HEK293 (cell line): ENCODE measurements around the gene CABLES2.

ENCODE experiments used
- CTCF ChIA-PET: fragments of 350-600 bp; formaldehyde crosslinking; extraction: SDS; loops from one replicate; lab custom pipeline; 2021; ENCODE audit warnings: antibody characterized with exemption; lab: Yijun Ruan, JAX
- POLR2A ChIA-PET: fragments of 300-600 bp; formaldehyde crosslinking; extraction: SDS; loops from one replicate; lab custom pipeline; 2020; ENCODE audit warnings: antibody characterized with exemption, inconsistent platforms; lab: Yijun Ruan, JAX
- H3K27ac ChIP-seq: fragments of 200-500 bp; sonication (Bioruptor generic); 2 replicates; pipeline ENCODE4 v1.5.1; 2014; ENCODE audit warnings: low read depth, low read length, control low read depth, inconsistent platforms; ENCODE audit errors: extremely low read depth
- H3K36me3 ChIP-seq, 2 experiments: fragments of 200-500 bp in 1 of 2; sonication (Bioruptor generic) in 1 of 2; 1 replicate in 1 of 2; 2 replicates in 1 of 2; pipeline ENCODE4 v1.5.1; 2014 to 2017; ENCODE audit warnings: inconsistent platforms in 2 of 2, low read length in 2 of 2; ENCODE audit not compliant: control insufficient read depth in 2 of 2, insufficient read depth in 1 of 2
- H3K4me1 ChIP-seq: fragments of 200-500 bp; sonication (Bioruptor generic); 2 replicates; pipeline ENCODE4 v1.5.1; 2014; ENCODE audit warnings: mild to moderate bottlenecking, low read length, inconsistent platforms; ENCODE audit not compliant: control insufficient read depth, insufficient read depth
- H3K4me3 ChIP-seq: 2 replicates; pipeline ENCODE4 v1.5.1; 2011; ENCODE audit warnings: low read depth, mild to moderate bottlenecking, control low read depth, low read length, moderate library complexity
- H3K9me3 ChIP-seq: fragments of 200-500 bp; sonication (Bioruptor generic); 2 replicates; pipeline ENCODE4 v1.5.1; 2014; ENCODE audit warnings: low read depth, low read length, inconsistent platforms; ENCODE audit not compliant: control insufficient read depth, insufficient read depth
- SCRT2 ChIP-seq: fragments of 450-650 bp; formaldehyde crosslinking; IDR thresholded peaks from 2 replicates; pipeline ENCODE4 v1.5.1; 2016; ENCODE audit warnings: missing biosample characterization, missing genetic modification characterization
- SP7 ChIP-seq: fragments of 450-650 bp; formaldehyde crosslinking; IDR thresholded peaks from 2 replicates; pipeline ENCODE4 v1.5.1; 2016; ENCODE audit warnings: missing biosample characterization, missing genetic modification characterization
- TRIM28 ChIP-seq: IDR thresholded peaks from 2 replicates; pipeline ENCODE4 v1.6.1; 2011; ENCODE audit warnings: low read length, control low read depth, borderline replicate concordance
- ZBTB6 ChIP-seq: fragments of 450-650 bp; formaldehyde crosslinking; IDR thresholded peaks from 2 replicates; pipeline ENCODE4 v1.5.1; 2017; ENCODE audit warnings: missing biosample characterization, missing genetic modification characterization
- ZBTB8A ChIP-seq: fragments of 450-650 bp; formaldehyde crosslinking; IDR thresholded peaks from 2 replicates; pipeline ENCODE4 v1.5.1; 2016; ENCODE audit warnings: missing biosample characterization, missing genetic modification characterization
- ZNF174 ChIP-seq: fragments of 450-650 bp; formaldehyde crosslinking; IDR thresholded peaks from 2 replicates; pipeline ENCODE4 v1.5.0; 2017; ENCODE audit warnings: missing biosample characterization, mild to moderate bottlenecking, missing genetic modification characterization
- ZNF394 ChIP-seq: fragments of 450-650 bp; formaldehyde crosslinking; IDR thresholded peaks from 2 replicates; pipeline ENCODE4 v1.5.1; 2016; ENCODE audit warnings: missing biosample characterization, missing genetic modification characterization, mild to moderate bottlenecking, moderate library complexity, borderline replicate concordance
- ZNF670 ChIP-seq: fragments of 450-650 bp; formaldehyde crosslinking; IDR thresholded peaks from 2 replicates; pipeline ENCODE4 v1.5.1; 2016; ENCODE audit warnings: missing biosample characterization, missing genetic modification characterization, low read depth
- TF ChIP-seq, protein P1 (sequence below): fragments of 450-650 bp; formaldehyde crosslinking; IDR thresholded peaks from 2 replicates; pipeline ENCODE4 v1.5.1; 2016; ENCODE audit warnings: missing biosample characterization, missing genetic modification characterization, borderline replicate concordance
- TF ChIP-seq, protein P2 (sequence below): fragments of 450-650 bp; formaldehyde crosslinking; IDR thresholded peaks from 2 replicates; pipeline ENCODE4 v1.5.1; 2016; ENCODE audit warnings: missing biosample characterization, missing genetic modification characterization
- TF ChIP-seq, protein P3 (sequence below): fragments of 450-650 bp; formaldehyde crosslinking; IDR thresholded peaks from 2 replicates; pipeline ENCODE4 v1.5.1; 2017; ENCODE audit warnings: missing biosample characterization, missing genetic modification characterization

CABLES2 gene

DNA sequence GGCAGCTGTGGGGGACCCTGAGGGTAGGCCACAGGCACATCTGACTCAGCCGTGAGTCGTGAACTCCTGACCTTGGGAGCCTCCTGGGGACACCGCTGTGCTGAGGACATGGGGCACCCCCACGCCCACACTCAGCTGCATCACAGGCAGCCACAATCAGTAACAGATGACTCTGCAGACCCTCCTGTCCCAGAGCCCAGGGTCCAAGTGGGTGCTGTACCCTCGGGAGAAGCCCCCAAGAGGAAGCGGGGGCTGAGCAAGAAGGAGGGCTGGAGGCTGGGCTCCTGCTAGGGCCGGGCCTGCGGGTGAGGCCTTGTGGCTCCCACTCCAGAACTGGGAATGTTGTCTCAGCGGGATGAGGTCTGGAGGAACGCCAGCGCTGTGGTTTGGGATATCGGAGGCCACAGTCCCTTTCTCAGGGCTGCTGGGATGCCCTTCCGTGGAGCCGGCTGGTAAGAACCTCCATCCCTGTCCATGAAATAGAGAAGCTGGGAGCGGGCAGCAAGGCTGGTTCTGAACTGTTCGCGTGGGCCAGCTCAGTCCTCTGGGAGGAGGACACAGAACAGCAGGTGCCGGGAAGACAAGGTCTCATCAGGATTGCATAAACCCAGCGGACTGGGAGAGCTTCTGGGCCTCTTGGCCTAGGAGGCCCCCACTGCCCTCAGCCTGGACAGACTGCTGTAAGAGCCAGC, 36.8 kb downstream of the CABLES2 start (continued):
- TF ChIP-seq, protein P1, sequence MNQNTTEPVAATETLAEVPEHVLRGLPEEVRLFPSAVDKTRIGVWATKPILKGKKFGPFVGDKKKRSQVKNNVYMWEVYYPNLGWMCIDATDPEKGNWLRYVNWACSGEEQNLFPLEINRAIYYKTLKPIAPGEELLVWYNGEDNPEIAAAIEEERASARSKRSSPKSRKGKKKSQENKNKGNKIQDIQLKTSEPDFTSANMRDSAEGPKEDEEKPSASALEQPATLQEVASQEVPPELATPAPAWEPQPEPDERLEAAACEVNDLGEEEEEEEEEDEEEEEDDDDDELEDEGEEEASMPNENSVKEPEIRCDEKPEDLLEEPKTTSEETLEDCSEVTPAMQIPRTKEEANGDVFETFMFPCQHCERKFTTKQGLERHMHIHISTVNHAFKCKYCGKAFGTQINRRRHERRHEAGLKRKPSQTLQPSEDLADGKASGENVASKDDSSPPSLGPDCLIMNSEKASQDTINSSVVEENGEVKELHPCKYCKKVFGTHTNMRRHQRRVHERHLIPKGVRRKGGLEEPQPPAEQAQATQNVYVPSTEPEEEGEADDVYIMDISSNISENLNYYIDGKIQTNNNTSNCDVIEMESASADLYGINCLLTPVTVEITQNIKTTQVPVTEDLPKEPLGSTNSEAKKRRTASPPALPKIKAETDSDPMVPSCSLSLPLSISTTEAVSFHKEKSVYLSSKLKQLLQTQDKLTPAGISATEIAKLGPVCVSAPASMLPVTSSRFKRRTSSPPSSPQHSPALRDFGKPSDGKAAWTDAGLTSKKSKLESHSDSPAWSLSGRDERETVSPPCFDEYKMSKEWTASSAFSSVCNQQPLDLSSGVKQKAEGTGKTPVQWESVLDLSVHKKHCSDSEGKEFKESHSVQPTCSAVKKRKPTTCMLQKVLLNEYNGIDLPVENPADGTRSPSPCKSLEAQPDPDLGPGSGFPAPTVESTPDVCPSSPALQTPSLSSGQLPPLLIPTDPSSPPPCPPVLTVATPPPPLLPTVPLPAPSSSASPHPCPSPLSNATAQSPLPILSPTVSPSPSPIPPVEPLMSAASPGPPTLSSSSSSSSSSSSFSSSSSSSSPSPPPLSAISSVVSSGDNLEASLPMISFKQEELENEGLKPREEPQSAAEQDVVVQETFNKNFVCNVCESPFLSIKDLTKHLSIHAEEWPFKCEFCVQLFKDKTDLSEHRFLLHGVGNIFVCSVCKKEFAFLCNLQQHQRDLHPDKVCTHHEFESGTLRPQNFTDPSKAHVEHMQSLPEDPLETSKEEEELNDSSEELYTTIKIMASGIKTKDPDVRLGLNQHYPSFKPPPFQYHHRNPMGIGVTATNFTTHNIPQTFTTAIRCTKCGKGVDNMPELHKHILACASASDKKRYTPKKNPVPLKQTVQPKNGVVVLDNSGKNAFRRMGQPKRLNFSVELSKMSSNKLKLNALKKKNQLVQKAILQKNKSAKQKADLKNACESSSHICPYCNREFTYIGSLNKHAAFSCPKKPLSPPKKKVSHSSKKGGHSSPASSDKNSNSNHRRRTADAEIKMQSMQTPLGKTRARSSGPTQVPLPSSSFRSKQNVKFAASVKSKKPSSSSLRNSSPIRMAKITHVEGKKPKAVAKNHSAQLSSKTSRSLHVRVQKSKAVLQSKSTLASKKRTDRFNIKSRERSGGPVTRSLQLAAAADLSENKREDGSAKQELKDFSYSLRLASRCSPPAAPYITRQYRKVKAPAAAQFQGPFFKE: no peak
- no peak for TF ChIP-seq ZNF670 (tag by site-specific recombination)
- no peak for TF ChIP-seq SP7 (tag by site-specific recombination)
- TF ChIP-seq, protein P2, sequence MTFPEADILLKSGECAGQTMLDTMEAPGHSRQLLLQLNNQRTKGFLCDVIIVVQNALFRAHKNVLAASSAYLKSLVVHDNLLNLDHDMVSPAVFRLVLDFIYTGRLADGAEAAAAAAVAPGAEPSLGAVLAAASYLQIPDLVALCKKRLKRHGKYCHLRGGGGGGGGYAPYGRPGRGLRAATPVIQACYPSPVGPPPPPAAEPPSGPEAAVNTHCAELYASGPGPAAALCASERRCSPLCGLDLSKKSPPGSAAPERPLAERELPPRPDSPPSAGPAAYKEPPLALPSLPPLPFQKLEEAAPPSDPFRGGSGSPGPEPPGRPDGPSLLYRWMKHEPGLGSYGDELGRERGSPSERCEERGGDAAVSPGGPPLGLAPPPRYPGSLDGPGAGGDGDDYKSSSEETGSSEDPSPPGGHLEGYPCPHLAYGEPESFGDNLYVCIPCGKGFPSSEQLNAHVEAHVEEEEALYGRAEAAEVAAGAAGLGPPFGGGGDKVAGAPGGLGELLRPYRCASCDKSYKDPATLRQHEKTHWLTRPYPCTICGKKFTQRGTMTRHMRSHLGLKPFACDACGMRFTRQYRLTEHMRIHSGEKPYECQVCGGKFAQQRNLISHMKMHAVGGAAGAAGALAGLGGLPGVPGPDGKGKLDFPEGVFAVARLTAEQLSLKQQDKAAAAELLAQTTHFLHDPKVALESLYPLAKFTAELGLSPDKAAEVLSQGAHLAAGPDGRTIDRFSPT (tag by site-specific recombination): no peak

- peak overlapping the region; percentile 57; the same call in 1 of the 2 replicates for H3K27ac ChIP-seq
- H3K4me3 ChIP-seq: no peak overlapping the region
- POLR2A ChIA-PET: interaction anchor here (1.4 to 3.6 kb wide), 3 partner anchors 13 to 17 kb away, joined by 3 to 14 read pairs (median 14); partner anchors contain the start of gene RPS21
- H3K4me1 ChIP-seq: peaks cover 34% of the 10 kb centered on the region
- TF ChIP-seq ZBTB6 (tag by site-specific recombination): peak; percentile 67; the same call in 1 of the 2 replicates
- TF ChIP-seq ZNF394: 0 out of 2 replicates have a peak, but pooled peaks have one; percentile 5
- no peak for TF ChIP-seq ZNF174 (tag by site-specific recombination)
- TF ChIP-seq ZBTB8A (tag by site-specific recombination): no peak
- TF ChIP-seq TRIM28: no peak
- TF ChIP-seq, protein P3, sequence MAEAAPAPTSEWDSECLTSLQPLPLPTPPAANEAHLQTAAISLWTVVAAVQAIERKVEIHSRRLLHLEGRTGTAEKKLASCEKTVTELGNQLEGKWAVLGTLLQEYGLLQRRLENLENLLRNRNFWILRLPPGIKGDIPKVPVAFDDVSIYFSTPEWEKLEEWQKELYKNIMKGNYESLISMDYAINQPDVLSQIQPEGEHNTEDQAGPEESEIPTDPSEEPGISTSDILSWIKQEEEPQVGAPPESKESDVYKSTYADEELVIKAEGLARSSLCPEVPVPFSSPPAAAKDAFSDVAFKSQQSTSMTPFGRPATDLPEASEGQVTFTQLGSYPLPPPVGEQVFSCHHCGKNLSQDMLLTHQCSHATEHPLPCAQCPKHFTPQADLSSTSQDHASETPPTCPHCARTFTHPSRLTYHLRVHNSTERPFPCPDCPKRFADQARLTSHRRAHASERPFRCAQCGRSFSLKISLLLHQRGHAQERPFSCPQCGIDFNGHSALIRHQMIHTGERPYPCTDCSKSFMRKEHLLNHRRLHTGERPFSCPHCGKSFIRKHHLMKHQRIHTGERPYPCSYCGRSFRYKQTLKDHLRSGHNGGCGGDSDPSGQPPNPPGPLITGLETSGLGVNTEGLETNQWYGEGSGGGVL (tag by site-specific recombination): no peak
- TF ChIP-seq SCRT2: 0 out of 2 replicates have a peak, but pooled peaks have one; percentile 26
- no peaks in the 10 kb centered on the region for H3K9me3 ChIP-seq
- CTCF ChIA-PET: interaction anchor here (0.6 to 4.6 kb wide), 6 partner anchors 10 to 69 kb away, joined by 3 to 25 read pairs (median 4); no protein-coding TSS in a partner anchor
- H3K36me3 ChIP-seq: no peaks in the 10 kb centered on the region
Measured at GRCh38 chr20:62369815-62370114, 37.3 kb downstream of the CABLES2 start.
